ENCODE data around the gene C1RL.
"Not testable (repeated sequence)": the region's sequence is repeated elsewhere in the genome, so short reads cannot be mapped to it uniquely, and the experiment has no call there.

DNA sequence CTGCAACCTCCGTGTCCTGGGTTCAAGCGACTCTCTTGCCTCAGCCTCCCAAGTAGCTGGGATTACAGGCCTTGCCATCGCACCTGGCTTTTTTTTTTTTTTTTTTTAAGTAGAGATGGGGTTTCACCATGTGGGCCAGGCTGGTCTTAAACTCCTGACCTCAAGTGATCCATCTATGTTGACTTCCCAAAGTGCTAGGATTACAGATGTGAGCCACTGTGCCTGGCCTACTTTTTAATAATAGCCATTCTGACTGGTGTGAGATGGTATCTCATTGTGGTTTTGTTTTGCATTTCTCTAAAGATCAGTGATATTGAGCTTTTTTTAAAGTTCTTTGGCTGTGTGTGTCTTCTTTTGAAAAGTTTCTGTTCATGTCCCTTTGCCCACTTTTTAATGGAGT is 59.0 kb downstream of the C1RL start:
- TF ChIP-seq EP300 (IDR thresholded peaks at IDR 0.05); CTCF (IDR thresholded peaks at IDR 0.05); POLR2AphosphoS5 (IDR thresholded peaks at IDR 0.05); POLR2A (IDR thresholded peaks at IDR 0.05; ENCODE audit: low read depth): not testable (repeated sequence)

All from esophagus muscularis mucosa (tissue), 4 donors.